Stimulated activated CD8-positive, alpha-beta memory T cell treated with anti-CD3 and anti-CD28 coated beads, Interleukin-7, amount 100 ng/mL, for 4 hours (primary cell): Measurements from ENCODE around the gene PIPOX.
"Not testable (repeated sequence)": the region's sequence is repeated elsewhere in the genome, so short reads cannot be mapped to it uniquely, and the experiment has no call there.

Experiments
- DNase-seq, 2 donors: peaks; one replicate each; pipeline ENCODE4 v3.0.0-alpha.2; 2020; ENCODE audit warnings: low read depth in 2 of 2

The PIPOX gene

DNA sequence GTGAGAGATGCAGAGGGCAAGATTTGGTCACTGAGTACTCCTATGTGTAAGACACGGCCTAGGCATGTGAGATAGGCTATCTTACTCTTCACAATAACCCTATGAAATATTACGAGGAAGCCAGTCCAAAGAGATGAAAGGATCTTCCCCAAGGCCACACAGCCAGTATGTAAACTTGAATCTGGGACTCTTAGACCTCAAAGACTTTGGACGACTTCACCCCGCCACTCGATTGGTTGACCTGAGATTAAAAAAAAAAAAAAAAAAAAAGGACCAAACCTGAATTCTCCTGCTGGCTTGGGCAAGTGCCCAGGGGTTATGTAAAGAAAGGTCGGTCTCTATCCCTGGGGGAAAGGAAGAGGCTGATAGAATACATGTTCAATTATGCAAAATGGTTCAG, 33.1 kb downstream of the PIPOX start:
- DNase-seq, result no peak

DNA sequence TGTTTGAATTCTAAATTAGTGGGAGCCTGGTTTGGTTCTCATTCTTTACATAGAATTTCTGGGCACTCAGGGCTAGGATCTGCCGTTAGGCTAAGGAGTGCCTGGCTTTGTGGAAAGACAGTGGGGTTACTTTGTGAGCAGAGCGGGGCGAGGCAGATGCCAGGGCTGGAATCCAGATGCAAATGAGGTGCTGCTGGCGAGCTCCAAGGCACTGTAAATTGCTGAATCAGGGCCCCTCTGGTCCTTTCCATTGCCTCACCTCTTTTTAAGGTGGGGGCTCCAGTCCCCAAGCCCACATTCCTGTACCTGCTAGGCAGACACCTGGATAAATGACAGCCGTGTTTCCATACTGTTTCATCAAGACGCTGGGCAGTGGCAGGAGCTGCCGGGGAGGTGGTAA, 33.8 kb downstream of the PIPOX start:
- no peak for DNase-seq

DNA sequence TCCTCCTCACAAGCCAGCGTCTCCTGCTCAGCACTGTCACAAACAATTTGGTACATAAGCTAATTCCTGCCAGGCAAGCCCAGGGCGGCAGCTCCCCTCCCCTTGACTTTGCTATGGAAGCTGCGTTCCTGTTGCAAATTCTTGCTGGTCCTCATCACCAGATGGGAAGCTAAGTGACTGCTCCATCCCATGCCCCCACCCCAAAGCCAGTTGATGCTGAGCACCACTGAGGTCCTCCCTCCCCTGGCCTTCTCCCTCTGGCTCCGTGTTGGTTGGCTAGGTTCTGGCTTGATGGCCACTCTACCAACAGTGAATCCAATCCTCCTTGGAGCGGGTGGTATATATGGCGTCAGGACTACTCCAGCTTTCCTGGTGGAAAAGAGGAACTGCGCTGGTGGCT, 34.4 kb downstream of the PIPOX start:
- DNase-seq, result no peak

DNA sequence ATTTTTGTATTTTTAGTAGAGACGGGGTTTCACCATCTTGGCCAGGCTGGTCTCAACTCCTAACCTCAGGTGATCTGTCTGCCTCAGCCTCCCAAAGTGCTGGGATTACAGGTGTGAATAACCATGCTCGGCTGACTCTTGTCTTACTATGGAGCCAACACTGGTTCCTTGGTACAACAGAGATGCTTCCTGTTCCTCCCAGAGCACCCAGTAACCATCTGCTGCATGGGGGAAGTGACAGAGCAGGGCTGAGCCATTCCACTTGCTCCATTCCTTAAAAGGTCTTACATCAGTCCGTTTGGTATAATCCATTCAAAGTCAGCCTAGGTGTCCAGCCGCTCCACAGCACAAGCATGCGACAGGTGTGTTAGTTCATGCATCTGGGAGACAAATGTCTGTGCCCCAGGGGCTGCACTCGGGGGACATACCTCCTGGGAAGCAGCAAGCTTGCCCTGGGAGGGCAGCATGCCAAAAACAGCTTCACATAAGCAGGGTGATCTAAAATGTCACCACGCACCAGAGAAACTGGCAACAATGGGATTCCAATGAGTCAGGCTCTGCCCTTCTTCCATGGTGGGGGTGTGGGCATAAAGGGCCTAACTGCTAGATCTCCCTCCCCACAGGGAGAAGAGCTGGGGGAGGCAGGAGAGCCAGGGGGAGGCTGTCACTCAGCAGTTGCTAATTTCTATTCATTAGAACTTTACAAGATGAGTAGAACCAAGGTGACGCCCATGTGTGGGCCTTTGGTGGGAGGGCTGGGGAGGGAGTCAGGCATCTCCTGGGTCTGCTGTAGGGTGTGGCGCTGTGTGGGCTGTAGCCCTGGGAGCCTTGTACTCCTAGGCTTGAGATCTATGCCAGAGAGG, 35.5 kb downstream of the PIPOX start:
- no peak for DNase-seq

DNA sequence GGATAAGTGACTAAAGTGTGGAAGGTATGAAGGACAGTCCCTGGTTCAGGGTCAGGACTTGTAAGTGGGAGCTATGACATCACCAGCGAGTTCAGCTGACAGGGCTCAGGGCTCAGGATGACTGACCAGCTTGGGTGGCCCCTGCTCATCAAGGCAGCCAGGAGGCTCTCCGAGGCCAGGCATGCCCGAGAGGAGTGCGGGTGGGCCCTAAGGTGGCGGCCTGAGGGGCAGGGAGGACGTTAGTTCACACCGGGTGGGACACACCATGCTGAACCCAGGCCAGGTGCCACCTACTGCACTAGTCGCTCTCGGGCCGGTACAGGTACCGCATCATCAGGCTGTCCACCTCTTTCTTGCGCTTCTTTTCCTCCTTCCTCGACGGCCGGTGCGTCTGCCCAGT, 36.5 kb downstream of the PIPOX start:
- no peak for DNase-seq

DNA sequence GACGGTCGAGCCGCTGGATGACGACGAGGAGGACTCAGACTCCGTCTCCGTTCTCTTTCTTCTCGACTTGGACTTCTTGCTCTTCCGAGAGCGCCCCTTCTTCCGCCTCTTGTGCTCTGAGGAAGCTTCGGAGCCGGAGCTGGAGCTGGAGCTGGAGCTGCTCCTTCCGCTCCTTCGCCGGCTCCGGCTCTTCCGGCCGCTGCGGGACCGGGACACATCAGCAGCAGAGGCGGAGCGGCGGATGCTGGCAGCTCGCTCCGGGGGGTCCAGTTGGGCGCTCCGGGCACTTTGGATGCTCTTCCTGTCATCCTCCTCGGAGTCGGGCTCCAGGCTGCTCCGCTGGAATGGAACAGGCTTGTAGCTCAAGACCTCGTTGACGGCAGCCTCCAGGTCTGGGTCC, 36.9 kb downstream of the PIPOX start:
- DNase-seq, result no peak

DNA sequence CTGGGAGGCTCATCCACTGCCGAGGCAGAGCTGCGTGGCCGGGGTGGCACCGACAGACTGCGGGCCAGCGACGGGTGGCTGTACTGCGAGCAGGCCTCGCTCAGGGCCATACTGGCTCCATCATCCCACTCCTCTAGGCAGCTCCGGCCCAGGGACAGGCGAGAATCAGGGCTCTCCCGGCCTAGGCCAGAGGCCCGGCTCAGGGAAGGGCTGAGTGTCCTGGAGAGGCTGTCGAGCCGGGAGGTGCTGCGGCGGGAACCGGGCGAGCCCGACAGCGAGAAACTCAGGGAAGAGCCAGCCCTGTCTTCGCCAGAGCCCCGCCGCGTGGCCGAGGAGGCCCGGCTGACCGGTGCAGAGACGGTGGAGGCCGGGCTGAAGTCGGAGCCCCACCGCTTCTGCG, 37.4 kb downstream of the PIPOX start:
- no peak for DNase-seq

DNA sequence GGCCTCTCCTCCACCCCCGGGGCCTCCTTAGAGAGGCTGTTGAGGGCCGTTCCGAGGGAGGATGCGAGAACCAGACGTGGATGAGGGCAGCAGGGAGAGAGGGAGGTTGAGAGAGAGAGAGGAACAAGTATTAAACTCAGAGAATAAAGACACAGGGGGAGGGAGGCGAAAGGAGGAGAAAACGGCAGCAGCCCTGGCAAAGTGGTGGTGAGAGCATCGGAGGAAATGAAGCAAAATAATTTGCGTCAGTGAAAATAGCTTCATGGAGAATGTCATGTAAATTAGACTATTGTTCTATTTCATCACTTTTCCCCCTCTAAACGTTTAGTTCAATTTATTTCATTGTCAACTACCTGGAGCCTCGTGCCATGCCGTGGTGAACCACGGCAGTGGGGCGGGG, 38.0 kb downstream of the PIPOX start:
- DNase-seq, result no peak

DNA sequence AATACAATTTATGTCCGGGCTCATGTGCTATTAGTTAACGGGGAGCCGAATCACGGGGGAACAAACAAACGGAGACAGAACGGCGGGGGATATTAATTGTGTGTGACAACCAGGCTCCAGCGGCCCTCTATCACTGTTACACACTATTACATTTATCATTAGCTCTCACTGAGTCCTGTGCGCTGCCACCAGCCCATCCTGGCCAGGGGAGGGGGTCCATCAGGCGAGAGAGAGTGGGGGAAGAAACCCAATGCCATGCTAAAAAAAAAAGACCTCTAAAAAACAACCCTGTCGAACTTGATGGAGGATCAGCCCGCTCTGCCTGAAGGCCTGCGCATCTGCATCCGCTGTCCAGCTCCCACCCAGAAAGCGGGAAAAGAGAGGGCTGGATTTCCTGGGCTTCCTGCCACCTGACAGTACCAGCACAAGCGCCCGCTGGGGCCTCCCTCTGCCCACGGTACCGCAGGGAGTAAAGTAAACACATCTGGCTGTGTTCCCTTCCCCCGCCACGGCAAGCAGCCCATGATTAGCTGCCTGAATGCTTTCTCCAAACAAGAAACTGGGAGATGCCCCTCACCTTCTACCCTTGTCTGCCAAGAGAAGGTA, 41.7 kb downstream of the PIPOX start:
- DNase-seq, result no peak

DNA sequence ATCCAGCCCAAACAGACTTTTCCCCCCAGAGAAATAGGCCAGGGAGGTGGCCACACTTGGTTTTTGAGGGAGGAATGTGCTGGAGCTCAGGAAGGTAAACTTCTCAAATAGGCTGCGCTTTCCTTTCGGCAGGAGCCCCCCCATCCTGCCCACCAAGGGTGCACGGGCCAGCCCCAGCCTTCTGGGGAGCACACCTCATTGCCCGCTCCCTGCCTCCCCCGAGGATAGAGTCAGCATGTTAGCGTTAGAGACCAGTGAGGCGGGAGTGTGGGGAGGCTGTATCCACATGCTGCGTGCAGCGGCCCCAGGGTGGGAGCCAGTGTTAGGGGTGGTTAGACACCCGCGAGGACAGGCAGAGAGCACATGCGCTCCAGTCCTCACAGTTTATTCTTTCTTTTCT, 42.3 kb downstream of the PIPOX start:
- no peak for DNase-seq

DNA sequence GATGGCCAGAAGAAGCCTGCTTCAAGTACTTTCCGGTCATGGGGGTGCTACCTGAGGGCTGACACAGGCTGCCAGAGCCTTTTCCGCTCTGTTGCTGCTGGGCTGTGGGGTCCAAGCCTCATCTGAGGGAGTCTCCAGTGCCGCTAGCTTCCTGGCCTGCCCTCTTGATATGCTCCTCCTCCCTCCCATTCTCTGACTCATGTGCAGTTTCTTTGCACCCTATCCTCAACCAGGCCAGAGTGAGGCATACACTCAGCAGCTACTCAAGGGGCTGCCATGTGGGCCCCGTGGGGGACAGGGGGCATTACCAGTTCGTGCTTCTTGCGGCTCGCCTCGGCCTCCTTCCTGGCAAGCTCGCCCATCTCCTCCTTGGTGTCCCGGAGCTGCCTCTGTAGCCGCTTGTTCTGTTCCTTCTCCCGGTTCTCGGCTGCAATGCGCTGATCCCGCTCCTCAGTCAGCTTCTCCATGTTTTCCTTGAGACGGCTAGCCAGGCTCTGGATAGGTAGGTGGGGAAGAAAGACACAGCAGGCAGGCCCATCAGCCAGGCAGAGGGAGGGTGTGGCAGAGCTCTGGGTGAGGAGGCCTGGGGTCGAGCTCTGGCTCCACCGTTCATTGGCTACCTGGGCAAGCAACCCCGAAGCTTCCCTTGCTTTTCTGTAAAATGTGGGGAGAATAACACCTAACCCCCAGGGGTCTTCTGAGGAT, 43.8 kb downstream of the PIPOX start:
- no peak for DNase-seq

DNA sequence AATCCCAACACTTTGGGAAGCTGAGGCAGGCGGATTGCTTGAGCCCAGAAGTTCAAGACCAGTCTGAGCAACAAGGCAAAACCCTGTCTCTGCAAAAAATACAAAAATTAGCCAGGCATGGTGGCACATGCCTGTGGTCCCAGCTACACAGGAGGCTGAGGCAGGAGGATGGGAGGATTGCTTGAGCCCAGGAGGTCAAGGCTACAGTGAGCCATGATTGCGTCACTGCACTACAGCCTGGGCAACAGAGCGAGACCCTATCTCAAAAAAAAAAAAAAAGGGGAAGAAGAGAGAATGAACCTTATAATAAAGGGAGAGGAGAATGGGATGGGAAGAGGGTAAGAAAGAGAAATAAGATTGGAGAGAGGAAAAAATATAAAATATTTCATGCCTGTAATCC, 45.8 kb downstream of the PIPOX start:
- DNase-seq, result not testable (repeated sequence)

DNA sequence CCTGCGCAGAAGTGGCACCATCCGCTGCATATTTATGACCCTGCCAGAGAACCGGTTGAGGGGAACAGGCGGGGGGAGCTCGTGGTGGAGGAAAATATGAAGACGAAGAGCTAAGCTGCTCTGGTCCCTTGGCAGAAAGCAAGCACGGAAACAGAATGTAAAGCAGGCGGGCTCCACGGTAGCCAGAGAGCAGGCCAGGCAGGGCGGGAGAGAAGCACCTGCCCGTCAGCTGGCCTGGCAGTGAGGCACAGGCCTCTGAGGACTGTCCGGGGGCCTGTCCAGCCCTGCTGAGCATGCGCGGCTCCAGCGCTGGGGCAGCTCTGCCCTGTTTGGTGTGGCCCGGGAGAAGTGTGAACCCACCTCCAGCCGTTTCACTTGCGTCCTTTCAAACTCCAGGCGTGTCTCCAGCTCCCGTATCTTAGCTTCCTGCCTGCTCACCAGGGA, 46.7 kb downstream of the PIPOX start:
- no peak for DNase-seq

DNA sequence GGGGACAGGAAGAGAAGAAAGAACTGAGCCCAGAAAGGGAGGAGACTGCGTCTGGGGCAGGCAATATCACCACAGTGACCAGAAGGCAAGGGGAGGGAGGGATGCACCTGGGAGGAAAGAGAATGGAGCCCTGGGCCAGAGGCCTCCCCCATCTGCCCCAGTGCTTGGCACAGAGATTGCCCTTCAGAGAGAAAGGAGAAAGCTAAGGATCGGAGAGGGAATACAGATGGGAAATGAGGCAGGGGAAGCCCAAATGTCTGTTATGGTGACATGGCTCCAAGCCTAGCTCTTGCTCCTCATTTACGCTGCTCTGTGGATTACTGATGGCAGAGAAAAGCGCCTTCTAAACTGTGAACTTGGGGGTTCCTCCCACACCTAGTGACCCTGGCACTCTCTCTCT, 47.2 kb downstream of the PIPOX start:
- no peak for DNase-seq

DNA sequence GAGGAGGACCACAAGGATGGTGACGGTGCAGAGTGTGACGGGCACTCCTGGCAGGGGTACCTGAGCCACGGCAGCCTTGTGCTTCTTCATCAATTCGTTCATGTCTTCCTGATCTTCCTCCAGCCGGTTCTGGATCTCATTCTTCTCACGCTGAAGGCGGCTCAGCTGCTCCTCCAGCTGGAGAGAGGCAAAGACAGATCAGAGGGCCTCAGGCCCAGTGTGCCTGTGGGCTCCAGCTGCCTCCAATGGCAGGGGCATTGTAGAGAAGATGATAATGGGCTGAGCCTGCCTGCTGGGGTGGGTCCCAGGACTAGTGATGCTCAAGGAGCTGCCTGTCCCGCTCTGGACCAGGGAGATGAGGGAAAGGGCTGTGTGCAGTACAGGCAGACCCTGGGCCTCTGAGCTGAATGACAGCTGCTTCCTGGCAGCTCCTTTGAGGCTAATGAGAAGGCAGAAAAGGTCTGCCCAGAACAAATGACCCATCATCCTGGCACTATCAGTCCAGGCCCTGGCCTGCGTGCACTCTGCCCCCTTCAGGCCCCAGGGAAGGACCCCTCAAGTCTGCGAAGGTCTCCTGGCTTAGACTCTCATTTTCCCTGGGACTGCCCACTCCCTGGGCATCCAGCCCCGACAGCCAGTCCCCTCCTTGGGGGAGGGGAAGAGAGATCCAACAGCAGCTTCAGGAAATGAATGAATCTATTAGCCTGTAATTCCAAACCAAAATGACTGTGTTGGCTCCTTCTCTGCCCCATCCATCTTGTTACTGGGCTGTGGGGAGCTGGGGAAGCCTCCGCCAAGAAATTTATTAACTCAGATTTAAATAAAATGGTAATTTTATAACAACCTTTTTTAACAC, 48.0 kb downstream of the PIPOX start:
- no peak for DNase-seq

DNA sequence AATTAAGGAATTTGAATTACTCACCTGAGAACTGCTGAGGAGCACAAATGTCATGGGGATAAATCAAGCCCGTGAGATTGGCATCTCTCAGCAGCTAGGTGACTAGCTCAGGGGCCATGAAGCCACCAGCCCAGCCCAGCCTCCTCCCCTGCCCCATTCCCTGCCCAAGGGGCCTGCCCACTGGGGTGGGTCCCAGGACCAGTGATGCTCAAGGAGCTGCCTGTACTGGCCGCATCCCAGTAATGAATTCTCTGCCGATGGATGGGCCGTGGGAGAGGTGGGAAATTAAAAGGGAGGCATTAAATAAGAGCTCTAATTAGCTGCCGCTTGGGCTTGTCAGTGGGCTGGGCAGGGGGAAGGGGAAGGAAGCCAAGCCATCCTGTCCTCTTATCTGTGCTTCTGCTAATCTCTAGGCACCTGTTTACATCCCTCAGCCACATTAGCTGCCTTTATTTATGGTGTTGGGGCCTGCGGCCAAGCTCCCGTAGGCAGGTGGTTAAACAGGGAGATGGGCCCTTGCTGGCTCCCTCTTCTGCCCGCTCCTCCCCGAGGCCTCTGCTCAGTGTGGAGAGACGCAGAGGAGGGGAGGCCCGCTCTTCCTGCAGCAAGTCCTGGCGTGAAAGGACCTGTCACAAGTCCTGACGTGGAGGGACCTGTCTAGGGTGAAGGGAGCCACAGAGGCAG, 48.8 kb downstream of the PIPOX start:
- no peak for DNase-seq

DNA sequence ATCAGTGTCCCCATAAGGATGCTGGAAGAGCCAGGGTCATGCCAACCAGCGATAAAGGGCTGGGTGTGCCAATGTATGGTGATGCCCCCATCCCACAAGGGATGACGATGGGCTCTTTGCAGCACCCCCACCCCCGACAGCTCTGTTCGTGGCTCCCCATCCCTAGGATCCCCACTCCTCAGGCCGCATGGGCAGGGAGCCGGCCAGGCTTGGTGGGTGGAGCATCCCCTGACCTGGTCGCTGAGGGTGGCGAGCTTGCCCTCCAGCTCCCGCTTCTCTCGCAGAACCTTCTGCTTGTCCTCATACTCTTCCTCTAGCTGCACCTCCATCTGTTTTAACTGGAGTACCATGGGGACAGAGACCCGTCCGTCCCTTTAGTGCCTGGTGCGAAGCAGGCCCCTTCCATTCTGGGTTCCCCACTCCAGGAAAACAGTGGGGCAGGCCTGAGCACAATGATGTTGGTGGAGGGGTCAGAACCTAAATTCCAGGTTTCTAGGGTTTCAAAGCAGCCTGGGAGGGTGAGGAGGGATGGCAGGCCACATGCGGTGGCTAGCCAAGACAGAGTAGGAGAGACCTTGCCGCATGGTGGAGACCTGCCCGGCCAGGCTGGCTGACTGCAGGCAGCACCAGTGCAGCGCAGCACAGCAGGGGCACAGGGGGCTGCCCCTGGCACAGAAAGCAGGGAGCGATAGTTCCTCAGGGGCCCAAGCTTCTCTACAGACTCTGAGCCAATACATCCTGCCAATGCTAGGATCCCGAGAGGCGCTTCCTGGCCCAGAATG, 50.3 kb downstream of the PIPOX start:
- DNase-seq, result no peak

DNA sequence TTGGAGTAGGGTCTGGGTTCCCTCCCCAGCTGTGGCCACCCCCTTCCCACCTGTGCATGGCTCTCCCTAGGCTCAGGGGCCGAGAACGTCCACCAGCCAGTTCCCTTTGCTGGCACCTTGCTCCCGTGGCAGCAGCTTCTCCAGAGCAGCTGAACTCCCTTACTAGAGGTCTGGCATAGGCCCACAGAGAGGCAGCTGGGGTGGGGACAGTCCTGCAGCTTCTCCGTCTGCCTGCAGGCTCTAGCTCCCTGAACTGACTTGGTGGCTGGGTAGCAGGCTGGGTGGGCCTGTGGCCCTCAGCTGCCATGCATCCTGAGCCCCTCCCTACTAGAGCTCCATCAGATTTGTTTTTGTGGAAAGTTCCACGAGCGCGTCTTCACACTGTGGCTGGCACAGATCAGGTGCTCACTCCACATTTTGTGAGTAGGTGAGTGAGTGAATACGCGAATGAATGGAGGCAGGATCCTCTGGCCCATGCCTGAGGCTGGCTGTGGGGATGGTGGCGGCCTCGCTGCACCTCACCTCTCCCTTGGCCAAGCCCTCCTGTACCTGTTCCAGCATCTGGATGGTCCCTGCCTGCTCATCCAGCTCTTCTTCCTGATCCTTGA, 51.3 kb downstream of the PIPOX start:
- no peak for DNase-seq

DNA sequence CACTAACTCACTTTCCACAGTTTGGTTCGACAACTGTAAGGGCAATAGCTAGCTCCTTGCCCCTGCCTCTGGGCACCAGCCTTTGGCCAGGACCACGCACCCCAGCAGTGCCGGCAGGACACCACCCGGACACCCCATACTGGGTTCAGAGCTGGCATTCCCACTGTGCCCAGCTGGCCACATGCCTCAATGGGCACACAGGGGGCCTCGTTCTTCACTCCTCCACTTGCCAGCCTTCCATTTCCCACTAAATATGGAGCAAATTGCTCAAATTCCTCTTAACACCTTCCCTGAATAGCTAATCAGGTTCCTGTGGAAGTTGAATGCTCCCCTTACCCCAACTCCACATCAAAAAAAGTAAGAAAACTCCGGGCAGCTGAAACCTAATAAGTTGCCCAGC, 52.5 kb downstream of the PIPOX start:
- DNase-seq, result no peak

DNA sequence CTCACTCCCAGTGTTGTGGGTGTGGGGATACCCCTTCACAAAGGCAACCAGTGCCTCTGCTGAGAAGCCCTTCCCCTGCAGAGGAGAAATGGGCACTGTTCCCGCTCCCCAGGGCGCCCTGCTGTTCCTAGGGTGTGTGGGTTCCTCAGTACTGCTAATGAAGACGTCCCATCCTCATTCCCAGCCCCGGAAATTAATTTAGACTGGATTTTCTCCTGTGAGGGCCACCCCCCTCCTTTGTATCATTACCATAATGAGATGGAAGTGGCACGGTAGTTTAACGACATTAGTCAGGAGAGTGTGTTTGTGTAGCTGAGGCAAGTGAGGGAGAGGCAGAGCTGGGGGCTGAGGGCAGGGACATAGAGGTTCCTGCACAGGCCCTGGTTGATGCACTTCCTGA, 53.2 kb downstream of the PIPOX start:
- no peak for DNase-seq
